CD14-positive monocyte (primary cell): ENCODE data around the gene SGMS1. TPM values are rescaled to one million over a fixed set of nuclear protein-coding genes. Genes with fewer than 3 reads are reported as not detected.

ENCODE experiments used
- DNase-seq, 3 donors: peaks; one replicate each; pipeline ENCODE4 v3.0.0-alpha.2; 2011 to 2022
- H2AFZ ChIP-seq: 2 replicates; pipeline ENCODE4 v1.6.0; 2012; ENCODE audit warnings: mild to moderate bottlenecking, low read depth, low read length, inconsistent platforms; ENCODE audit not compliant: insufficient read depth, poor library complexity, severe bottlenecking
- H3K27ac ChIP-seq, 2 donors: 1 replicate in 1 of 2; 2 replicates in 1 of 2; pipeline ENCODE4 v1.5.1; 2012 to 2013; ENCODE audit warnings: low read length in 2 of 2, control low read depth in 1 of 2, inconsistent platforms in 1 of 2, low read depth in 1 of 2, mild to moderate bottlenecking in 1 of 2
- H3K27me3 ChIP-seq, 2 donors: one replicate each; pipeline versions ENCODE4 v1.6.0 to v1.6.1; 2011 to 2013; ENCODE audit warnings: low read length in 2 of 2; ENCODE audit not compliant: control insufficient read depth in 2 of 2, insufficient read depth in 2 of 2
- H3K36me3 ChIP-seq, 2 donors: replicated peaks in 1 of 2; 1 replicate in 1 of 2; 2 replicates in 1 of 2; pipeline versions ENCODE4 v1.5.1 to v1.6.1; 2012 to 2013; ENCODE audit warnings: low read length in 2 of 2, control low read depth in 1 of 2, inconsistent platforms in 1 of 2, mild to moderate bottlenecking in 1 of 2; ENCODE audit not compliant: insufficient read depth in 2 of 2, control insufficient read depth in 1 of 2
- H3K4me1 ChIP-seq, 2 donors: 1 replicate in 1 of 2; 2 replicates in 1 of 2; pipeline versions ENCODE4 v1.5.1 to v1.6.1; 2012 to 2013; ENCODE audit warnings: low read length in 2 of 2, control low read depth in 1 of 2, inconsistent platforms in 1 of 2, mild to moderate bottlenecking in 1 of 2, moderate library complexity in 1 of 2; ENCODE audit not compliant: insufficient read depth in 2 of 2, control insufficient read depth in 1 of 2
- H3K4me2 ChIP-seq: replicated peaks from 2 replicates; pipeline ENCODE3; 2012; ENCODE audit warnings: low read length, moderate library complexity, mild to moderate bottlenecking; ENCODE audit not compliant: poor library complexity, severe bottlenecking; ENCODE audit errors: extremely low read depth
- H3K4me3 ChIP-seq, 3 experiments: fragments of 200-600 bp in 1 of 3; sonication (generic) in 1 of 3; replicated peaks in 1 of 3; 1 replicate in 2 of 3; 2 replicates in 1 of 3; pipeline ENCODE4 v1.5.1; 2011 to 2013; ENCODE audit warnings: low read length in 3 of 3, mild to moderate bottlenecking in 3 of 3, control low read depth in 2 of 3, low read depth in 2 of 3, inconsistent platforms in 1 of 3, moderate library complexity in 1 of 3
- H3K79me2 ChIP-seq: 2 replicates; pipeline ENCODE4 v1.6.0; 2012; ENCODE audit warnings: mild to moderate bottlenecking, control low read depth, inconsistent platforms, low read length, moderate library complexity; ENCODE audit not compliant: insufficient read depth
- H3K9ac ChIP-seq: 2 replicates; pipeline ENCODE4 v1.6.0; 2017; ENCODE audit warnings: low read length, mild to moderate bottlenecking; ENCODE audit not compliant: insufficient read depth, poor library complexity, severe bottlenecking
- H3K9me3 ChIP-seq, 2 donors: replicated peaks in 1 of 2; 1 replicate in 1 of 2; 2 replicates in 1 of 2; pipeline versions ENCODE4 v1.5.1 to v1.6.1; 2012 to 2013; ENCODE audit warnings: low read length in 2 of 2, control low read depth in 1 of 2; ENCODE audit not compliant: control insufficient read depth in 1 of 2, insufficient read depth in 1 of 2
- H4K20me1 ChIP-seq: 2 replicates; pipeline ENCODE4 v1.6.0; 2012; ENCODE audit warnings: mild to moderate bottlenecking, low read length, control low read depth, moderate library complexity; ENCODE audit not compliant: insufficient read depth
- H3K27ac Mint-ChIP-seq, 7 donors: one replicate each; pipeline ENCODE4 v1.8.0; 2020; ENCODE audit warnings: mild to moderate bottlenecking in 7 of 7, mixed read lengths in 7 of 7, moderate library complexity in 6 of 7, inconsistent platforms in 2 of 7
- H3K27me3 Mint-ChIP-seq, 3 donors: one replicate each; pipeline ENCODE4 v1.8.0; 2021 to 2022; ENCODE audit warnings: low read depth in 3 of 3, mild to moderate bottlenecking in 3 of 3, mixed read lengths in 3 of 3, moderate library complexity in 3 of 3, inconsistent platforms in 1 of 3
- H3K36me3 Mint-ChIP-seq, 2 donors: one replicate each; pipeline ENCODE4 v1.8.0; 2020; ENCODE audit warnings: mixed read lengths in 2 of 2, inconsistent platforms in 1 of 2, mild to moderate bottlenecking in 1 of 2
- H3K4me1 Mint-ChIP-seq: one replicate; pipeline ENCODE4 v1.8.0; 2020; ENCODE audit warnings: mild to moderate bottlenecking, mixed read lengths
- H3K4me3 Mint-ChIP-seq, 2 donors: one replicate each; pipeline ENCODE4 v1.8.0; 2020; ENCODE audit warnings: mild to moderate bottlenecking in 2 of 2, mixed read lengths in 2 of 2, moderate library complexity in 1 of 2
- H3K9me3 Mint-ChIP-seq, 7 donors: one replicate each; pipeline ENCODE4 v1.8.0; 2020 to 2022; ENCODE audit warnings: mixed read lengths in 7 of 7, mild to moderate bottlenecking in 6 of 7, moderate library complexity in 6 of 7, inconsistent platforms in 2 of 7
- WGBS: methylation state at CpG from one replicate; pipeline ENCODE4 v1.1.5; 2013; ENCODE audit warnings: missing lambda C conversion rate; ENCODE audit not compliant: insufficient coverage; 5-methylcytosine and 5-hydroxymethylcytosine counted together
- intact Hi-C, 2 donors: fragments of 100-400 bp; cut with micrococcal nuclease; formaldehyde crosslinking; loops; one replicate each; pipeline versions ENCODE4 v1.15.0 to v1.15.1; 2023
- polyA plus RNA-seq, 3 donors: library from polyadenylated mRNA; depleted of rRNA in 1 of 3; unstranded in 2 of 3; stranded (reverse) in 1 of 3; fragments of 300-500 nt in 2 of 3; fragments of >200 nt in 1 of 3; fragmentation: Illumina TruSeq in 2 of 3; gene quantifications; 1 replicate in 2 of 3; 2 replicates in 1 of 3; pipeline ENCODE4 v1.2.3, GENCODE V29; 2012 to 2021
- TF ChIP-seq, protein P1 (sequence below): fragments of 200-600 bp; IDR thresholded peaks from one replicate; pipeline ENCODE4 v1.8.0; 2022; ENCODE audit warnings: antibody characterized with exemption, mild to moderate bottlenecking

Gene SGMS1
- polyA plus RNA-seq, 3 donors, result 19.5 to 20.6 (median 20.4) TPM

DNA sequence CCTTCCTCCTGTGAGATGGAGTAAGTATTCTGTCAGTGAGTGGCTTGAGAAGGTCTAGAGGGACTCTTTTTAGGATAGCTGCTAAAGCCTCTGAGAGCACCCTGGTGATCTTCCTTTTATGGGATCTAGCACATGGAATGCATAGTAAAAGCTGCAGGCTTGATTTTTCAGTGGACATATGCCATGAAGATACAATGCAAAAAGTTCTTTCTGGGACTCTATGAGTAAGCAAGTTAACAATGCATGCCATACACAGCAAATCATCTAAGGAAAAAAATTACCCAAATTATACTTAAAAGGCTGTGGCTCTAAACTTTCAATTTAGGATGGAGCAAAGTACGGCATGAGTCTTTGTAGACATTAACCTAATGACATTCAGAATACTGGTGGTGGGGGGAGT is 154.5 kb downstream of the SGMS1 start:
- H3K27ac ChIP-seq, result no peak overlapping the region
- H4K20me1 ChIP-seq, result no peaks in the 10 kb centered on the region
- no peak overlapping the region for H3K4me3 Mint-ChIP-seq
- H3K4me1 Mint-ChIP-seq, result peaks cover 52% of the 10 kb centered on the region
- H3K9ac ChIP-seq, result no peak overlapping the region
- no peak overlapping the region for H3K4me2 ChIP-seq
- TF ChIP-seq, protein P1, sequence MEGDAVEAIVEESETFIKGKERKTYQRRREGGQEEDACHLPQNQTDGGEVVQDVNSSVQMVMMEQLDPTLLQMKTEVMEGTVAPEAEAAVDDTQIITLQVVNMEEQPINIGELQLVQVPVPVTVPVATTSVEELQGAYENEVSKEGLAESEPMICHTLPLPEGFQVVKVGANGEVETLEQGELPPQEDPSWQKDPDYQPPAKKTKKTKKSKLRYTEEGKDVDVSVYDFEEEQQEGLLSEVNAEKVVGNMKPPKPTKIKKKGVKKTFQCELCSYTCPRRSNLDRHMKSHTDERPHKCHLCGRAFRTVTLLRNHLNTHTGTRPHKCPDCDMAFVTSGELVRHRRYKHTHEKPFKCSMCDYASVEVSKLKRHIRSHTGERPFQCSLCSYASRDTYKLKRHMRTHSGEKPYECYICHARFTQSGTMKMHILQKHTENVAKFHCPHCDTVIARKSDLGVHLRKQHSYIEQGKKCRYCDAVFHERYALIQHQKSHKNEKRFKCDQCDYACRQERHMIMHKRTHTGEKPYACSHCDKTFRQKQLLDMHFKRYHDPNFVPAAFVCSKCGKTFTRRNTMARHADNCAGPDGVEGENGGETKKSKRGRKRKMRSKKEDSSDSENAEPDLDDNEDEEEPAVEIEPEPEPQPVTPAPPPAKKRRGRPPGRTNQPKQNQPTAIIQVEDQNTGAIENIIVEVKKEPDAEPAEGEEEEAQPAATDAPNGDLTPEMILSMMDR, result no peak
- no peak overlapping the region for H3K27ac Mint-ChIP-seq
- H3K79me2 ChIP-seq, result no peaks in the 10 kb centered on the region
- DNase-seq, result no peak
- no peak overlapping the region for H3K4me3 ChIP-seq
- peaks cover 0 to 3% (median 2%) of the 10 kb centered on the region in 3 donors for H3K27me3 Mint-ChIP-seq
- H3K4me1 ChIP-seq, result peaks cover 29 to 34% of the 10 kb centered on the region in 2 donors
- H3K9me3 ChIP-seq, result no peaks in the 10 kb centered on the region
- peaks cover 0 to 2% (median 0%) of the 10 kb centered on the region in 7 donors for H3K9me3 Mint-ChIP-seq
- intact Hi-C loops, result no loop called here
- no peaks in the 10 kb centered on the region for H3K36me3 ChIP-seq
- H3K36me3 Mint-ChIP-seq, result peaks cover 4 to 6% of the 10 kb centered on the region in 2 donors
- H2AFZ ChIP-seq, result no peak overlapping the region
- no peaks in the 10 kb centered on the region for H3K27me3 ChIP-seq
- no CpG with 5 or more reads among the region's 1 CpG for WGBS

DNA sequence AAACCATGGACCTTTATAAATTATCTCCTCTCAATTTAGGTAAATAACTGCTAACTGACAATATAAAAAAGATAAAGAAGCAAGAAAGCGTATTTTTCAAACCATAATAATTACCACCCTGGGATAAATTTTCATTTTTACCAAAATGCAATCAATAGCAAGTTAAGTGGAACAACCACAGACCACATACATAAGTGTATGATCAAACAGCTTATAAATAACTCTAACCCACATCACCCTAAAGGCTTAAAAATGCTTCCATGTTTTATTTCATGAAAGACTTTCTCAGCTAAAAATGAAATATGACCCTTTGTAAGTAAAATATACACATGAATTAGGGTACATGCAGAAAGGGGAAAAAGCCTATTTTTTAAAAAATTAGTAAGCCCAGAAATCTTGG is 156.5 kb downstream of the SGMS1 start:
- Histone ChIP-seq H3K4me2 (no peak overlapping the region), H3K79me2 (no peaks in the 10 kb centered on the region), H3K27ac (no peak overlapping the region), H3K36me3 (no peaks in the 10 kb centered on the region), H4K20me1 (no peaks in the 10 kb centered on the region), H3K4me3 (no peak overlapping the region), H3K27me3 (no peaks in the 10 kb centered on the region), H3K4me1 (peaks cover 46 to 54% of the 10 kb centered on the region in 2 donors), H3K9ac (no peak overlapping the region), H2AFZ (no peak overlapping the region), H3K9me3 (no peaks in the 10 kb centered on the region)
- no CpG with 5 or more reads among the region's 1 CpG for WGBS
- DNase-seq, result no peak
- intact Hi-C loops, result no loop called here
- Mint-ChIP-seq H3K36me3 (peaks cover 4% of the 10 kb centered on the region in 2 donors), H3K4me3 (no peak overlapping the region), H3K4me1 (peaks cover 68% of the 10 kb centered on the region), H3K27ac (no peak overlapping the region), H3K9me3 (peaks cover 0 to 1% (median 0%) of the 10 kb centered on the region in 7 donors), H3K27me3 (peaks cover 0 to 3% (median 2%) of the 10 kb centered on the region in 3 donors)
- TF ChIP-seq, protein P1, result no peak
